ENCODE measurements around the gene GDF10.

The GDF10 gene

DNA sequence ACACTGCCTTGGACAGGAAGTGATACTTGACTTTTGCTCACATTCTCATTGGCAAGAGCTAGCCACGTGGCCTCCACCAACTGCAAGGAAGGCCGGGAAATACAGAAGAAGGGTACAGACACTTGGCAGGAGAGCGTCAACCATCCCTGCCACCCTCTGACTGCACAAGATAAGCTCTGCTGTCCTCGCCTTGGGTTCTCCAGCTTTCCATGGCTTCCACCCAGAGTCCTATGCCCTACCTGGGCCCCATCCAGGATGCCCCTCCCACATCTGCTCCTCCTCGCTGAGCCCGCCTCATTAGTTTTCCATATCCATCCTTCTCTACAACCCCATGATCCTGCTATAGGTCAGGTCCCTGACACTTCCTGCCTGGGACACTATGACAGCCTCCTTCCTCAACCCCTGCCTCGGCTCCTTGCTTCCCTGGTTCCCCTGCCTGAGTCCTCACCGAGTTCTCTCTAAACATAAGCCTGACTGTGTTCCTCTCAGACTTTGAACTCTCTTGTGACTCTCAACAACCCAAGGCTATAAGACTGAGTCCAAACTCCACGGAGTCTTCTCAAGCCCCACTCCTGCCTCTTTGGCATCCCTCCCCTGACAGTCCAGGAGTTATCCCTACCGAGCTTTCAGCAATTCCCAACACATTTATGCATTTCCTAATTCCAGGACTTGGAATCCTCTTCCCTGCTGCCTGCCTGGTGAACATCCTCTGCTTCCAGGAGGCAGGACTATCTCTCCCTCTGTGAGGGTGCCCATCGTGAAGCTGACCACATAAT is 23.2 kb upstream of the GDF10 start:
- DNase-seq, result no peak

GRCh38 chr10:47277352-47278151 is 22.4 kb upstream of the GDF10 start:
- no peak for DNase-seq

DNA sequence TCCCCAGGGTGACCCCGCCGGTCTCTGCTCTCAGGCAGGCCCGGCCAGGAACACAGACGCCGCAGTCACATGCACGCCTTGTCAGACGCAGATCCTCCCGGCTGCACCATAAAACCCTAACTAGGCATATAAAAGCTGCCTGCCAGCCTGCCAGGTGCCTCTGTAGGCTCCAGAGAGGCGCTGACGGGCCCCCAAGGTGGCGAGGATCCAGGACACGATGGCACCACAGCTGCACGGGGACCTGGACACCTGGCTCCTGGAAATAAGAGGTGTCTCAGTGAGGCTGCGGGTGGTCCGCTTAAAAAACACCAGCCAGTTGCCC is 21.9 kb upstream of the GDF10 start:
- no peak for DNase-seq

- DNase-seq, result no peak
These were observed 21.3 kb upstream of the GDF10 start for GRCh38 chr10:47278720-47279119.

GRCh38 chr10:47279276-47279675 is 20.7 kb upstream of the GDF10 start:
- DNase-seq, result no peak

DNA sequence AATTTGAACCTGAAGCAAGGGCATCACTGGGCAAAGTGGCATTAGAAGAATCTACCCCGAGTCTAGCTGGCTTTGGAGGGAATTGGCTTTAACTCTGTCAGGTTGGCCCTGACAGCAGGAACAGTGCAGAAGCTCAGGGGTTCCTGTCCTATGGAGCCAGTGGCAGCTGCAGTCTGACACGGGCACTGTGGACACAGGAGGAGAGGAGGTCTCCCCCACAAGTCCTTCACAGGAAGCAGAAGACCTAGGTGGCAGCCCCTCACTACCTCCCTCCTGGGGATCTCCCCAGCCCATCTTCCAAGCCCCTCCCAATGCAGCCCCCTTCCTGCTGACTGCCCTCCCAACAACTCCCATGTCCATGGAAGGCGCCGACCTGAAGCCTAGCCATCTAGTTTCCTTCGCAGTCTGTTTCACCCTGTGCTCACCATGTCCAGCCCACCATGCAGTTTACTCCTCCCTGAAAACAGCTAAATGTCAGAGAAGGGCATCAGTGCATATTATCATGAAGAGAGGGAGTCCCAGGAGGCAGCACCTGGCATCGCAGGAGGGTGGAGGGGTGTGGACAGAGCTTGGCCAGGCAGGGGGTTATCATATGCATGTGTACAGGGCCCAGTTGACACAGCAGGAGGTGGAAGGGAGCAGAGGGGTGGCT is 17.9 kb upstream of the GDF10 start:
- no peak for DNase-seq

- DNase-seq, result no peak
These were observed 17.4 kb upstream of the GDF10 start for GRCh38 chr10:47282657-47283018.

- no peak for DNase-seq
These were observed 16.8 kb upstream of the GDF10 start for GRCh38 chr10:47283101-47283630.

GRCh38 chr10:47283848-47284247 is 16.1 kb upstream of the GDF10 start:
- DNase-seq, result no peak

DNA sequence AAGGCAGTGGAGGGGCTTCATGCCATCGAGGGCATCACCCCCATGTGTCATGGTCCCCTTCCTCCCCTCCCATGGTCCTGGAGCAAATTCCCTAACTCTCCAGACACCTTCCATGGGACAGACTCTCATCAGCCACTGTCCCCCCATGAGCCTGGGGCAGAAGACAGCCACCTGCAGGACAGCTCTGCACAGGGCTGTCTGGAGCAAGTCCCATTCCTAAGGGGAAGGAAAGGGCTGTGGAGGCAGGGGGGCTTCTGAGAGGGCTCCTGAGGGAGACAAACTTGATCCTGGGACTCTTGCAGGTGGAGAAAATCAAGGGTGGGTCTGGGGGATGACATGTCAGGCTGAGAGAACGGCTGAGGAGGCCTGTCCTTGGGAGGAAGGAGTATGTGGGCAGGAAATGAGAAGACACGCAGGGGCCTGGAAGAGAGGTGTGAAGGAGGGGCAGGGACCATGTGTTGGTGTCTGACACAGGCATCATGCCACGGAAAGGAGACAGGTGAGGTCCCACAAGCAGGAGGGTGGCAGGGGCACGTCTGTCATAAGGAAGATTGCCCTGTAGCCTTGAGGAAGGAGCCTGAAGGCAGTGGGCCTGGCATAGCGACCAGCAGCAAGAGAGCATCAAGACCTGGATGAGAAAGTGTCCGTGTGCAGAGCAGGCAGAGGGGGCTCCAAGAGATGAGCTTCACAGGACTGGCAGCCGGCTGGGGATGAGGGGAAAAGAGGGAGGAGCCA is 14.4 kb upstream of the GDF10 start:
- DNase-seq, result no peak

- no peak for DNase-seq
These were observed 13.9 kb upstream of the GDF10 start for GRCh38 chr10:47286116-47286505.

DNA sequence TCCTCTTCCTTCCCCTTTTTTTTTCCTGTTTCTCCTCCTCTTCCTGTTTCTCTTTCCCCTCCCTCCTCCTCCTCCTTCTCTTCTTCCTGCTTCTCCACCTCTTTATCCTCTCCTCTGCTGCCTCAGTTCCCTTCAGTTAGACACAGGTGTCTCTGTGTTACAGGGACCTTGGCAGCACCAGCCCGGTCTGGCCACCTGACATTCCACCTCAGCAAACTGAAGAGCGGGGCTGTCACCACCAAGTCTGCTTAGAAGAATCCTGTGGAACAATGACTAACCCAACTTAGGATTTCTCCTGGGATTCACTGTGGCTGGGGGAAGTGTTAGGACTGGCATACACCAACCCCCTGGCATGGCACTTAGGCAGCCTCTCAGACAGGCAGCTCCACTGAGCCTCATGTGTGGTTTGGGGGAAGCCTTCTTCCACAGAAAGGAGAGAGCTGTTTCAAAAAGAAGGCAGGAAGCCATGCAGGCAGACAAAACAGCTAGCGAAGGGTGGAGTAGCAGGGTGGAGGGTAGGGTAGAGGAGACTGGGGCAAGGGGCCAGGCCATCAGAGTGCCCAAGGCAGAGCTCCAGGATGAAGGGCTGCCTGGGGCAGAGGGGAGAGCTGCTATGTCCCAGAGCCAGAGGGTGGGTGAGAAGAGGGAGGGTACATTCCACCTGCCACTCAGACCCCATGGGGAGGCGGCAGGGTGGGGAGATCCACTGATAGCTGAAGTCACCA is 13.2 kb upstream of the GDF10 start:
- DNase-seq, result no peak

DNA sequence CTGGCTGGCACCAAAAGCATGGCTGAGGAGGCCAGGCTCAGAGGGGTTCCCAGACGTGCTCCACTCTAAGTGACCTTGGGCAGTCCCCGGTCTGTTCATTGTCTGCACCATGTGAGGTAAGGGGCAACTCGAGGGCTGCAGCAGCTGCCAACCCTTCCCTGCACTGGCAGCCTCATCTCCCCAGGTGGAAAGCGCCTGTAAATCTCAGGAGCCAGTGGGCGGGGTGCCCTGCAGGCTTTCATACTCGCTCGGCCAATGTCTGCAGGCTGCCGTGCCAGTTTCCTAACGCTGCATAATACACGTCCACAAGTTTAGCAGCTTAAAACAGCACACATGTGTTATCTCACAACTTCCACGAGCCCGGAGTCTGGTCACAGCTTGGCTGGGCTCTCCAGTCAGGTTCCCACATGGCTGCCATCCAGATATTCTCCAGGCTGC is 12.6 kb upstream of the GDF10 start:
- no peak for DNase-seq

DNA sequence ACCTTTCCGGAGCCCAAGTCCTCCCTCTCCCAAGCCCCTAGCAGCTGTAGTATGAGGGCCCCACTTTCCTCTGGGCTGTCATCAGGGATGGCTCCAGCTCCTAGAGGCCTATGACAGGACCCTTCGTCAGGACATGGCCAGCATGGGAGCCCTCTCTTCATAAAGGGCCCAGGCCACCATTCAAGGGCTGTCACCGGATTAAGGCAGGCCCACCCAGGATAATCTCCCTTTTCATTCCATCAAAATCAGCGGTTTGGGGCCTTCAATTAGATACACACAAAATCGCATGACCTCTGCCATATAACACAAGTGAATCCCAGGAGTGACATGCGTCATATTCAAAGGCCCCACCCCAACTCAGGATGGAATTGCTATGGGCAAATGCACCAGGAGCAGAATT is 12.2 kb upstream of the GDF10 start:
- DNase-seq, result no peak

- DNase-seq, result no peak
These were observed 11.8 kb upstream of the GDF10 start for GRCh38 chr10:47288236-47288635.

DNA sequence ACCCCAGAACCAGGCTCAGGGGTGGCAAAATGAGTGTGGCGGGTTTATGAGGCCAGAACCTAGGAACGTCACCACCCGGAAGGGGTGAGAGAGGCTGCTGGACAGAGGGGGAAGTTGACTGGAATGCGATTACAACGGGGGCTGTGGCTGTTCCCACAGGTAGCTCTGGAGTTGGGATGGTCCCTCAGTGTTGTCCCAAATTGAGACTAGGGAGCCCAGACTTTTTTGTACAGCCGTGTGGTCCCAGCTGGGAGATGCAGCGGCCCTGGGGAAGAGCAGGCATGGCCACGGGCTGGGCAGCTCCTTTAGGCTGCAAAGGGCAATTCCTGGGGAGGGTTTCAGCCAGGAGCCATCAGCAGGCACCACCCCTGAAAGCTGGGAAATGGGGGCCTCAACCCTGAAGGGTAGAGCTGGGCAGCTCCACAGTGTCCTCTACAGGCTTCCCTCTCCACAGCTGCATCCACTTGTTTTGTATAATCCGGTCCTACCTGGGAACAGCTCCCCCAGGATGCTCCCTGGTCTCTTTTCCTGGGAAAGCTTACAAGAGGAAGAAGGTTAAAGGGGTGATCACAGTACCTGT is 11.0 kb upstream of the GDF10 start:
- DNase-seq, result no peak

GRCh38 chr10:47289921-47290320 is 10.1 kb upstream of the GDF10 start:
- DNase-seq, result no peak

- DNase-seq, result no peak
These were observed 9.7 kb upstream of the GDF10 start for GRCh38 chr10:47290338-47290737.

DNA sequence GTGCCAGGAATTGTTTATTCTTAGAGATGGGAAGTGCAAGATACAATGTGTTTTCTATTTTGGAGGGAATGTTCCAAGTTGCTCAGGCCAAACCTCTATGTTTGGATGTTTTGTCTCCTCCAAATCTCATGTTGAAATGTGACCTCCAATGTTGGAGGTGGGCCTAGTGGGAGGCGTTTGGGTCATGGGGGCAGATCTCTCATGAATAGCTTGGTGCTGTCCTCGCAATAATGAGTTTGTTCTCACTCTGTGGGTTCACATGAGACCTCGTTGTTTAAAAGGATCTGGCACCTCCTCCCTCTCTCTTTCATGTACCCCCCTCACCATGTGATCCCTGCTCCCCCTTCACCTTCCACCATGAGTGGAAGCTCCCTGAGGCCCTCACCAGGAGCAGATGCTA is 8.3 kb upstream of the GDF10 start:
- no peak for DNase-seq

DNA sequence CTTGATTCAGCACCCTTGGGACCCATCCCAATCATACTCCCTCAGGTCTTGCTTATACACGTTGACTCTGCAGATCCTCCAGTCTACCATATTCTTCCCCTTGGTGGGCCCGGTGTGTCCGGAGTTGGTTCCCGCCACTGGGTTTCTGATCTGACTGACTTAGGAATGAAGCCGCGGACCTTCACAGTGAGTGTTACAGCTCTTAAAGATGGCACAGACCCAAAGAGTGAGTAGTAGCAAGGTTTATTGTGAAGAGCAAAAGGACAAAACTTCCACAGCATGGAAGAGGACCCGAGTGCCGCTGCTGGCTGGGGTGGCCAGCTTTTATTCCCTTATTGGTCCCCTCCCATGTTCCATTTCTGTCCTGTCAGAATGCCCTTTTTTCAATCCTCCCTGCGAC is 5.9 kb upstream of the GDF10 start:
- DNase-seq, result no peak

- no peak for DNase-seq
These were observed 5.5 kb upstream of the GDF10 start for GRCh38 chr10:47294501-47294900.

DNA sequence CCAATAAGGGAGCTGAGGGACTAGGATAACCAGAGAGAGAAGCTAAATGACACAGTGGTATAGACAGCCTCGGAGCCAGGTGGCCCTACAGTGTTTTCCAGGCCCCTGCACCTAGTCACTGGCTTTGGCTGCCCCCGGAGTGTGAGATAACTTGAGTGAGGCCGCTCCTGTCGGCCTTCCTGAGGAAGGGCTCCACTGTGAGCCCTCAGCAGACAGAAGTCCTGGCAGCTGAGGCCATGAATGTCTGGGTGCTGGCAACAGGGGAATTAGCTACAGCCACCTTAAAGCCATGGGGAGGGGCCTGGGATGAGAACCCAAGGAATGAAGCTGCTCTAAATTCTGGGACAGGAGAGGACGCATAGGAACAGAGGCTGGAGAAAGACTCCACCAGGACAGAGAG is 4.6 kb upstream of the GDF10 start:
- DNase-seq, result no peak
